GM23338 (cell line): ENCODE results near the gene ARL6IP4. TPM values are rescaled to one million over a fixed set of nuclear protein-coding genes. Genes with fewer than 3 reads are reported as not detected.

Source experiments
- ATAC-seq: fragments of 200-7000 bp; cut with Tn5 transposase; 3 replicates; pipeline ENCODE4 v1.9.1; 2020
- DNase-seq: peaks from one replicate; pipeline ENCODE4 v3.0.0-alpha.2; 2015; ENCODE audit warnings: low spot score
- H2AFZ ChIP-seq: fragments of 200-600 bp; sonication (generic); 2 replicates; pipeline ENCODE4 v1.8.0; 2016; ENCODE audit warnings: antibody characterized with exemption, mild to moderate bottlenecking, moderate library complexity
- H3F3A ChIP-seq: fragments of 200-600 bp; sonication (generic); replicated peaks from 2 replicates; pipeline ENCODE4 v1.8.0; 2017; ENCODE audit warnings: antibody characterized with exemption, mixed run types, low read depth
- H3K27ac ChIP-seq: fragments of 200-600 bp; sonication (generic); 2 replicates; pipeline ENCODE4 v1.6.1; 2016; ENCODE audit warnings: low read depth
- H3K27me3 ChIP-seq: fragments of 200-600 bp; sonication (generic); 2 replicates; pipeline ENCODE4 v1.8.0; 2016; ENCODE audit warnings: mild to moderate bottlenecking, mixed run types, moderate library complexity; ENCODE audit not compliant: insufficient read depth
- H3K36me3 ChIP-seq: fragments of 200-600 bp; sonication (generic); 2 replicates; pipeline ENCODE4 v1.8.0; 2016; ENCODE audit warnings: mild to moderate bottlenecking; ENCODE audit not compliant: insufficient read depth
- H3K4me1 ChIP-seq: fragments of 200-600 bp; sonication (generic); 2 replicates; pipeline ENCODE4 v1.8.0; 2016; ENCODE audit warnings: mild to moderate bottlenecking, moderate library complexity; ENCODE audit not compliant: insufficient read depth
- H3K4me2 ChIP-seq: fragments of 200-600 bp; sonication (generic); 2 replicates; pipeline ENCODE4 v1.7.1; 2017; ENCODE audit warnings: mixed run types
- H3K4me3 ChIP-seq: fragments of 200-600 bp; sonication (generic); 2 replicates; pipeline ENCODE4 v1.6.1; 2016; ENCODE audit warnings: mixed run types
- H3K79me2 ChIP-seq: fragments of 200-600 bp; sonication (generic); replicated peaks from 2 replicates; pipeline ENCODE4 v1.8.0; 2017; ENCODE audit warnings: mild to moderate bottlenecking; ENCODE audit not compliant: insufficient read depth
- H3K9me2 ChIP-seq: fragments of 200-600 bp; sonication (generic); 2 replicates; pipeline ENCODE4 v1.8.0; 2017; ENCODE audit not compliant: insufficient read depth
- H4K20me1 ChIP-seq: fragments of 200-600 bp; sonication (generic); replicated peaks from 2 replicates; pipeline ENCODE4 v1.8.0; 2017; ENCODE audit warnings: mild to moderate bottlenecking; ENCODE audit not compliant: insufficient read depth
- H3K27ac Mint-ChIP-seq: 2 replicates; pipeline ENCODE4 v1.8.0; 2020; ENCODE audit warnings: inconsistent platforms, mild to moderate bottlenecking, moderate library complexity, mixed read lengths
- H3K27me3 Mint-ChIP-seq: 3 replicates; pipeline ENCODE4 v1.8.0; 2022; ENCODE audit warnings: low read depth, mild to moderate bottlenecking, moderate library complexity, mixed read lengths, inconsistent platforms; ENCODE audit not compliant: insufficient read depth, poor library complexity
- H3K36me3 Mint-ChIP-seq: 3 replicates; pipeline ENCODE4 v1.8.0; 2021; ENCODE audit warnings: low read depth, mild to moderate bottlenecking, inconsistent platforms, moderate library complexity, mixed read lengths
- H3K4me1 Mint-ChIP-seq: 3 replicates; pipeline ENCODE4 v1.8.0; 2020; ENCODE audit warnings: mild to moderate bottlenecking, inconsistent platforms, mixed read lengths
- H3K4me3 Mint-ChIP-seq: 3 replicates; pipeline ENCODE4 v1.8.0; 2021; ENCODE audit warnings: moderate library complexity, mild to moderate bottlenecking, inconsistent platforms, mixed read lengths
- H3K9me3 Mint-ChIP-seq: 3 replicates; pipeline ENCODE4 v1.8.0; 2020; ENCODE audit warnings: moderate library complexity, mild to moderate bottlenecking, inconsistent platforms, mixed read lengths
- CTCF ChIP-seq, 2 experiments: fragments of 200-600 bp in 1 of 2; sonication (generic) in 1 of 2; conservative IDR thresholded peaks; 2 replicates each; pipeline versions ENCODE4 v1.5.1 to v1.6.1; 2016 to 2017; ENCODE audit warnings: antibody characterized with exemption in 2 of 2, low read depth in 2 of 2, mild to moderate bottlenecking in 2 of 2, moderate library complexity in 1 of 2
- ETS1 ChIP-seq: IDR thresholded peaks from 2 replicates; pipeline ENCODE4 v1.6.1; 2016; ENCODE audit warnings: antibody characterized with exemption
- EZH2 ChIP-seq: fragments of 200-600 bp; sonication (generic); IDR thresholded peaks from one replicate; pipeline ENCODE4 v1.8.0; 2017; ENCODE audit warnings: antibody characterized with exemption, mild to moderate bottlenecking, low read depth; ENCODE audit not compliant: unreplicated experiment
- EZH2phosphoT487 ChIP-seq: fragments of 200-600 bp; sonication (generic); IDR thresholded peaks from one replicate; pipeline ENCODE4 v1.8.1; 2018; ENCODE audit warnings: antibody characterized with exemption; ENCODE audit not compliant: unreplicated experiment
- JUNB ChIP-seq: IDR thresholded peaks from one replicate; pipeline ENCODE4 v1.6.1; 2016; ENCODE audit warnings: antibody characterized with exemption; ENCODE audit not compliant: unreplicated experiment
- STAT1 ChIP-seq: IDR thresholded peaks from one replicate; pipeline ENCODE4 v1.6.1; 2016; ENCODE audit warnings: antibody characterized with exemption; ENCODE audit not compliant: unreplicated experiment
- ZNF462 ChIP-seq: fragments of 250-450 bp; sonication (Bioruptor Pico); IDR thresholded peaks from 2 replicates; pipeline ENCODE4 v1.5.0; 2020; ENCODE audit warnings: mild to moderate bottlenecking, moderate library complexity
- polyA plus RNA-seq: library from polyadenylated mRNA; unstranded; fragments of >200 nt; fragmentation: Nextera tagmentation; extraction: Ambion mirVana; gene quantifications from 2 replicates; pipeline ENCODE4 v1.2.1, GENCODE V29; 2016
- total RNA-seq: library from RNA; depleted of rRNA; stranded (reverse); fragments of >200 nt; shearing (Covaris generic); gene quantifications from 2 replicates; pipeline ENCODE4 v1.2.3, GENCODE V29; 2014

Gene ARL6IP4
- total and polyA plus RNA-seq, 2 experiments from 2014 or later, result 85.5 to 169 TPM

- no peaks in the 10 kb centered on the region; the same call in 1 of the 2 replicates for H3K36me3 ChIP-seq
- peaks cover 21% of the 10 kb centered on the region for H3K4me1 Mint-ChIP-seq
- H3K27me3 Mint-ChIP-seq, result peaks cover 21% of the 10 kb centered on the region
- H4K20me1 ChIP-seq, result no peaks in the 10 kb centered on the region; the same call in 1 of the 2 replicates
- no peaks in the 10 kb centered on the region for H3F3A ChIP-seq
- H2AFZ ChIP-seq, result peak overlapping the region; percentile 59; the same call in 1 of the 2 replicates
- H3K9me3 Mint-ChIP-seq, result no peaks in the 10 kb centered on the region
- TF ChIP-seq EZH2phosphoT487, result no peak
- TF ChIP-seq ETS1, result no peak
- no peak for TF ChIP-seq CTCF (conservative IDR thresholded peaks at IDR 0.05; ENCODE audit: low read depth in 2 of 2)
- TF ChIP-seq STAT1, result no peak
- TF ChIP-seq EZH2, result no peak
- TF ChIP-seq ZNF462 (CRISPR knock-in tag), result no peak
- TF ChIP-seq JUNB, result no peak
- ATAC-seq, result peak; percentile 19
- no peaks in the 10 kb centered on the region for H3K27me3 ChIP-seq
- peaks cover 14% of the 10 kb centered on the region; the same call in 1 of the 2 replicates for H3K79me2 ChIP-seq
- no peak overlapping the region for H3K27ac Mint-ChIP-seq
- peak overlapping the region; percentile 92 for H3K4me3 ChIP-seq
- no peaks in the 10 kb centered on the region for H3K9me2 ChIP-seq
- H3K4me1 ChIP-seq, result peaks cover 17% of the 10 kb centered on the region; the same call in 1 of the 2 replicates
- peak overlapping the region; percentile 96 for H3K4me2 ChIP-seq
- no peaks in the 10 kb centered on the region; the same call in 2 of the 3 replicates for H3K36me3 Mint-ChIP-seq
- peak overlapping the region; percentile 82 for H3K4me3 Mint-ChIP-seq
- DNase-seq, result no peak
- no peak overlapping the region for H3K27ac ChIP-seq
Observed at GRCh38 chr12:122981036-122981471, 573 bp downstream of the ARL6IP4 start.
